Spleen (tissue), 11 donors: ENCODE data around the gene LUC7L3. TPM values are rescaled to one million over a fixed set of nuclear protein-coding genes. Genes with fewer than 3 reads are reported as not detected.

Experiments
- DNase-seq: peaks from one replicate; pipeline ENCODE4 v3.0.0-alpha.2; 2020
- H3K27ac ChIP-seq, 8 donors: fragments of 200-600 bp; sonication (generic) in 7 of 8; 1 replicate in 4 of 8; 2 replicates in 4 of 8; pipeline versions ENCODE4 v1.5.0 to v1.8.0; 2016 to 2021; ENCODE audit warnings: inconsistent platforms in 4 of 8, mild to moderate bottlenecking in 4 of 8, moderate library complexity in 1 of 8
- H3K27me3 ChIP-seq, 7 donors: fragments of 200-600 bp; sonication (generic) in 6 of 7; replicated peaks in 1 of 7; 1 replicate in 4 of 7; 2 replicates in 3 of 7; pipeline versions ENCODE4 v1.5.0 to v1.8.0; 2016 to 2021; ENCODE audit warnings: inconsistent platforms in 3 of 7, mild to moderate bottlenecking in 1 of 7
- H3K36me3 ChIP-seq, 6 donors: fragments of 200-600 bp; sonication (generic) in 5 of 6; 1 replicate in 4 of 6; 2 replicates in 2 of 6; pipeline versions ENCODE4 v1.5.0 to v1.8.0; 2016 to 2021; ENCODE audit warnings: inconsistent platforms in 2 of 6
- H3K4me1 ChIP-seq, 6 donors: fragments of 200-600 bp; sonication (generic) in 5 of 6; 1 replicate in 3 of 6; 2 replicates in 3 of 6; pipeline versions ENCODE4 v1.5.0 to v1.8.0; 2016 to 2021; ENCODE audit warnings: inconsistent platforms in 3 of 6
- H3K4me3 ChIP-seq, 8 donors: fragments of 200-600 bp; sonication (generic) in 7 of 8; 1 replicate in 4 of 8; 2 replicates in 4 of 8; pipeline versions ENCODE4 v1.5.0 to v1.8.0; 2016 to 2021; ENCODE audit warnings: inconsistent platforms in 4 of 8, mild to moderate bottlenecking in 4 of 8, moderate library complexity in 2 of 8
- H3K9me3 ChIP-seq, 8 donors: fragments of 200-600 bp; sonication (generic) in 7 of 8; 1 replicate in 4 of 8; 2 replicates in 4 of 8; pipeline versions ENCODE4 v1.5.0 to v1.8.0; 2016 to 2021; ENCODE audit warnings: inconsistent platforms in 4 of 8
- CTCF ChIP-seq, 11 experiments: fragments of 200-600 bp in 7 of 11; fragments of 450-650 bp in 4 of 11; sonication (generic) in 4 of 11; IDR thresholded peaks in 8 of 11; conservative IDR thresholded peaks in 3 of 11; 1 replicate in 7 of 11; 2 replicates in 4 of 11; pipeline versions ENCODE4 v1.4.0 to v1.8.0; 2016 to 2021; ENCODE audit warnings: antibody characterized with exemption in 11 of 11, inconsistent platforms in 4 of 11, mild to moderate bottlenecking in 1 of 11
- POLR2A ChIP-seq, 3 donors: fragments of 450-650 bp; IDR thresholded peaks; one replicate each; pipeline ENCODE4 v1.5.1; 2017; ENCODE audit warnings: antibody characterized with exemption in 3 of 3, mild to moderate bottlenecking in 1 of 3
- POLR2AphosphoS5 ChIP-seq, 3 donors: sonication (generic); formaldehyde crosslinking; IDR thresholded peaks; one replicate each; pipeline ENCODE4 v1.5.1; 2017; ENCODE audit warnings: antibody characterized with exemption in 3 of 3
- WGBS, 5 donors: extraction: QIAGEN DNeasy Blood & Tissue Kit in 3 of 5; methylation state at CpG; one replicate each; pipeline versions ENCODE4 v1.1.5 to v1.1.7; 2013 to 2018; 5-methylcytosine and 5-hydroxymethylcytosine counted together
- intact Hi-C: fragments of 100-400 bp; cut with DNase I; formaldehyde crosslinking; loops from one replicate; pipeline ENCODE4 v1.15.0; 2023; ENCODE audit warnings: low total_unique reads
- polyA plus RNA-seq, 3 donors: library from polyadenylated mRNA; stranded (reverse); fragments of 200-250 nt; gene quantifications; one replicate each; pipeline ENCODE4 v1.2.1, GENCODE V29; 2013
- total RNA-seq, 7 donors: library from RNA; depleted of rRNA in 3 of 7; stranded (reverse); fragments of >200 nt in 3 of 7; fragmentation: NEBNext Ultra II Directional in 4 of 7; extraction: Animal tissue kit (Norgen Biotek cat#: 25700) in 4 of 7; gene quantifications; one replicate each; pipeline versions ENCODE4 v1.1.0 to v1.2.1, GENCODE V29; 2016 to 2021
- donor health status: healthy with polysubstance abuse.
- donor health status: DM: no; HTN: no; CAD: no; lungs with moderate emphysema.
- donor health status: DM: no; HTN: no; CAD: no.
- donor health status: Bipolar disorder and iron deficiency.
- donor health status: healthy.
- donor health status: DM: no; HTN: no; CAD: no.
- donor health status: DM: yes; HTN: yes; CAD: no.

The LUC7L3 gene
- total and polyA plus RNA-seq, 10 donors, result 91.2 to 223 (median 143) TPM

DNA sequence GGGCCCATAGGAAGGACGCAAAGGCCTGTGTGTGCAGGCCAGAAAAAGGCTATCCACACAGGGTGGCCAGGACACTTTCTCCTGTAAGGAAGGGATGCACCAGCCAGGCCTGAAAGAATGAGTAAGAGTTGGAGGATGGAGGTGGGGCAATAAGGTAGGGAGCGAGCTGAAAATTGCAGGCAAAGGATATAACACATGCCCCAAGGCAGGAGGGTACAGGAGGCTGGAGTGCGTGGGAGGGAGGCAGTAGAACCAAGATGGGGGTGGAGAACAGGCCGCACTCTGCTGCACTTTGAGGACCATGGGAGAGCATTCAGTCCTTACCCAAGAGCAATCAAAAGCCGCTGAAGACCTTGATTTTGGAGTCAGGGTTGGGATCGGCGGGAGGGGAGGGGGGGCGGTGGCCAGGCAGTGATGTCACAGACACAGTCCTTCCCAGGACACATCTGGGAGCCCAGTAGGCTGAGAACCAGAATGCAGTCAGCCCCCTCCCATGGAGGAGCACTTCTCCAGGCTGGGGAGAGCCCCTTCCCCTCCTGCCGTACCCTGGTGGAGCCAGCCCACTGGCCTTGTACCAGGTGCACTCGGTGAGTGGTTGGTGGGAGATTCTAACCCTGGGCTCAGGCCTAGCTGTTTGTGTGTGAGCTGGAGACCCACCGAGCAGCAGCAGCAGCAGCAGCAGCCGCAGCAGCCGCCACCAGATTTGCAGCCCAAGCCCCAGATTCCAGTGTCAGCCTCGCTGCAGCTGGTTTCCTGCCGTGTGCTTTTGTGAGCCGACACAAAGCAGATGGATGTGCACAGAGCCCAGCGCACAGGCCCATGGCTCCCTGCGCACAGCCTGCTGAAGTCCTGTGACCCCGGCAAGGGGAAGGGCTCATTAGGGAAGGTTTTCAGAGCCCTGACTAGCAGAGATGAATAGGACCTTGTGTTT is 29.2 kb upstream of the LUC7L3 start:
- Histone ChIP-seq H3K27ac (no peak overlapping the region), H3K9me3 (no peaks in the 10 kb centered on the region), H3K27me3 (no peaks in the 10 kb centered on the region), H3K4me1 (peaks cover 0 to 21% (median 5%) of the 10 kb centered on the region in 6 donors), H3K4me3 (no peak overlapping the region), H3K36me3 (peaks cover 0 to 38% (median 28%) of the 10 kb centered on the region in 6 donors)
- TF ChIP-seq CTCF (IDR thresholded peaks at IDR 0.05 in 8 of 11, conservative IDR thresholded peaks at IDR 0.05 in 3 of 11), result no peak
- TF ChIP-seq POLR2A (IDR thresholded peaks at IDR 0.05), result no peak
- DNase-seq, result no peak
- 83 to 88% (median 87%) methylated on average over 14 to 19 of the region's 19 CpGs for WGBS, 5 donors
- intact Hi-C loops, result no loop called here

DNA sequence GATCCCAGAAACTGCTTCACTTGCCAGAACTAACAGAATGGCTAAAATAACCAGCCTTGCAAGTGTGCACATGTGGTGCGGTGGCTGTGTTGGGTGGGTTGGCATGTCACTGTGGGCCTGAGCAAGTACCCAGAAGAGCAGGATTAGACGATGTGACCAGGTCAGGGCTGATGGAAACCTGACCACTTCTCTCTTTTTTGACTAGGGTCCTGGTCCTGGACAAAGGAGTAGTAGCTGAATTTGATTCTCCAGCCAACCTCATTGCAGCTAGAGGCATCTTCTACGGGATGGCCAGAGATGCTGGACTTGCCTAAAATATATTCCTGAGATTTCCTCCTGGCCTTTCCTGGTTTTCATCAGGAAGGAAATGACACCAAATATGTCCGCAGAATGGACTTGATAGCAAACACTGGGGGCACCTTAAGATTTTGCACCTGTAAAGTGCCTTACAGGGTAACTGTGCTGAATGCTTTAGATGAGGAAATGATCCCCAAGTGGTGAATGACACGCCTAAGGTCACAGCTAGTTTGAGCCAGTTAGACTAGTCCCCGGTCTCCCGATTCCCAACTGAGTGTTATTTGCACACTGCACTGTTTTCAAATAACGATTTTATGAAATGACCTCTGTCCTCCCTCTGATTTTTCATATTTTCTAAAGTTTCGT is 28.4 kb upstream of the LUC7L3 start:
- Histone ChIP-seq H3K27me3 (no peaks in the 10 kb centered on the region), H3K9me3 (no peaks in the 10 kb centered on the region), H3K27ac (no peak overlapping the region), H3K4me1 (peaks cover 0 to 21% (median 7%) of the 10 kb centered on the region in 6 donors), H3K4me3 (no peak overlapping the region), H3K36me3 (peaks cover 4 to 46% (median 35%) of the 10 kb centered on the region in 6 donors)
- TF ChIP-seq POLR2A (IDR thresholded peaks at IDR 0.05), result no peak
- no peak for TF ChIP-seq CTCF (IDR thresholded peaks at IDR 0.05 in 8 of 11, conservative IDR thresholded peaks at IDR 0.05 in 3 of 11)
- TF ChIP-seq POLR2AphosphoS5 (IDR thresholded peaks at IDR 0.05), result no peak
- no peak for DNase-seq
- intact Hi-C loops, result no loop called here
- 63 to 77% (median 73%) methylated on average over 9 of the region's 9 CpGs for WGBS, 5 donors

GRCh38 chr17:50691550-50692447 is 27.6 kb upstream of the LUC7L3 start:
- Histone ChIP-seq H3K9me3 (no peaks in the 10 kb centered on the region), H3K27me3 (no peaks in the 10 kb centered on the region), H3K27ac (no peak overlapping the region), H3K4me1 (peaks cover 0 to 15% (median 8%) of the 10 kb centered on the region in 6 donors), H3K4me3 (no peak overlapping the region), H3K36me3 (peaks cover 7 to 54% (median 43%) of the 10 kb centered on the region in 6 donors)
- intact Hi-C loops, result no loop called here
- no peak for TF ChIP-seq POLR2AphosphoS5 (IDR thresholded peaks at IDR 0.05)
- no peak for TF ChIP-seq CTCF (IDR thresholded peaks at IDR 0.05 in 8 of 11, conservative IDR thresholded peaks at IDR 0.05 in 3 of 11)
- no peak for TF ChIP-seq POLR2A (IDR thresholded peaks at IDR 0.05)
- DNase-seq, result no peak
- 83 to 94% (median 84%) methylated on average over 6 of the region's 6 CpGs for WGBS, 5 donors
